Thoracic aorta (tissue), 2 donors: ENCODE results near the gene SIRPA. TPM values are rescaled to one million over a fixed set of nuclear protein-coding genes. Genes with fewer than 3 reads are reported as not detected.

Source experiments
- ATAC-seq: fragments of 150-250 bp; one replicate; pipeline ENCODE4 v1.8.0; 2017; ENCODE audit warnings: low read depth; ENCODE audit not compliant: insufficient number of reproducible peaks, low FRiP score
- DNase-seq: peaks from one replicate; pipeline ENCODE4 v3.0.0-alpha.2; 2020; ENCODE audit warnings: low spot score
- H3K27ac ChIP-seq, 2 donors: fragments of 200-600 bp; sonication (generic); 1 replicate in 1 of 2; 2 replicates in 1 of 2; pipeline ENCODE4 v1.5.1; 2016; ENCODE audit warnings: mild to moderate bottlenecking in 2 of 2, moderate library complexity in 2 of 2
- H3K27me3 ChIP-seq: fragments of 200-600 bp; sonication (generic); replicated peaks from 2 replicates; pipeline ENCODE4 v1.6.0; 2016; ENCODE audit warnings: mild to moderate bottlenecking; ENCODE audit not compliant: insufficient read depth
- H3K36me3 ChIP-seq: fragments of 200-600 bp; sonication (generic); one replicate; pipeline ENCODE4 v1.5.1; 2016
- H3K4me1 ChIP-seq, 2 donors: fragments of 200-600 bp; sonication (generic); 1 replicate in 1 of 2; 2 replicates in 1 of 2; pipeline versions ENCODE4 v1.5.1 to v1.6.0; 2016; ENCODE audit warnings: low read depth in 2 of 2, mild to moderate bottlenecking in 1 of 2; ENCODE audit not compliant: control insufficient read depth in 1 of 2
- H3K4me3 ChIP-seq: fragments of 200-600 bp; sonication (generic); 2 replicates; pipeline ENCODE4 v1.5.1; 2016; ENCODE audit warnings: mild to moderate bottlenecking
- H3K9me3 ChIP-seq: fragments of 200-600 bp; sonication (generic); 2 replicates; pipeline ENCODE4 v1.5.1; 2016
- CTCF ChIP-seq: fragments of 200-600 bp; sonication (generic); IDR thresholded peaks from one replicate; pipeline ENCODE4 v1.5.1; 2019; ENCODE audit warnings: antibody characterized with exemption
- total RNA-seq, 2 donors: library from RNA; depleted of rRNA; stranded (reverse); fragments of >200 nt; gene quantifications; one replicate each; pipeline versions ENCODE4 v1.1.0 to v1.2.3, GENCODE V29; 2016

The SIRPA gene
- total RNA-seq, 2 donors from 2014 or later, result 29.5 to 62.9 TPM

GRCh38 chr20:1959156-1959555 lies 63.9 kb downstream of the SIRPA start:
- H3K27me3 ChIP-seq, result no peaks in the 10 kb centered on the region
- no peak for ATAC-seq

GRCh38 chr20:1961374-1961773 lies 66.2 kb downstream of the SIRPA start:
- DNase-seq (no peak), ATAC-seq (no peak)
- no peaks in the 10 kb centered on the region for H3K27me3 ChIP-seq
- H3K4me3 ChIP-seq, result no peak overlapping the region
- H3K4me1 ChIP-seq, result peaks cover 3 to 8% of the 10 kb centered on the region in 2 donors
- TF ChIP-seq CTCF, result no peak
- no peaks in the 10 kb centered on the region for H3K9me3 ChIP-seq
- no peaks in the 10 kb centered on the region for H3K36me3 ChIP-seq
- H3K27ac ChIP-seq, result no peak overlapping the region

More at GRCh38 chr20:1959156-1959555, 63.9 kb downstream of the SIRPA start:
- Histone ChIP-seq H3K9me3 (no peaks in the 10 kb centered on the region), H3K4me3 (no peak overlapping the region), H3K4me1 (no peaks in the 10 kb centered on the region), H3K27ac (no peak overlapping the region), H3K36me3 (no peaks in the 10 kb centered on the region)
- no peak for TF ChIP-seq CTCF
- no peak for DNase-seq

- no peaks in the 10 kb centered on the region for H3K9me3 ChIP-seq
- no peak for TF ChIP-seq CTCF
- no peaks in the 10 kb centered on the region for H3K36me3 ChIP-seq
- no peak overlapping the region for H3K27ac ChIP-seq
- H3K4me3 ChIP-seq, result no peak overlapping the region
- DNase-seq (no peak), ATAC-seq (no peak)
- H3K4me1 ChIP-seq, result peaks cover 3 to 8% of the 10 kb centered on the region in 2 donors
- no peaks in the 10 kb centered on the region for H3K27me3 ChIP-seq
Observed at GRCh38 chr20:1964061-1964460, 68.9 kb downstream of the SIRPA start.

GRCh38 chr20:1964659-1965405 lies 69.6 kb downstream of the SIRPA start:
- peaks cover 3 to 8% of the 10 kb centered on the region in 2 donors for H3K4me1 ChIP-seq
- no peaks in the 10 kb centered on the region for H3K9me3 ChIP-seq
- TF ChIP-seq CTCF, result no peak
- H3K27ac ChIP-seq, result no peak overlapping the region
- H3K36me3 ChIP-seq, result no peaks in the 10 kb centered on the region
- ATAC-seq, result no peak
- no peak overlapping the region for H3K4me3 ChIP-seq
- DNase-seq, result no peak
- no peaks in the 10 kb centered on the region for H3K27me3 ChIP-seq

- ATAC-seq (no peak), DNase-seq (peak; percentile 29)
- Histone ChIP-seq H3K27me3 (no peaks in the 10 kb centered on the region), H3K36me3 (no peaks in the 10 kb centered on the region), H3K4me1 (peaks cover 3 to 8% of the 10 kb centered on the region in 2 donors), H3K27ac (no peak overlapping the region), H3K4me3 (peak overlapping the region; percentile 5), H3K9me3 (no peaks in the 10 kb centered on the region)
- peak; percentile 90 for TF ChIP-seq CTCF
Observed at GRCh38 chr20:1965520-1966351, 70.5 kb downstream of the SIRPA start.
